PC-9 (cell line): ENCODE results near the gene GPRC5C.

Experiments used
- EZH2 ChIP-seq: fragments of 200-600 bp; sonication (generic); IDR thresholded peaks from 2 replicates; pipeline ENCODE4 v1.8.0; 2017; ENCODE audit warnings: antibody characterized with exemption, low read depth
- TF ChIP-seq, protein P1 (sequence below): fragments of 200-600 bp; sonication (generic); conservative IDR thresholded peaks from 2 replicates; pipeline ENCODE4 v1.6.1; 2017; ENCODE audit warnings: mixed run types, antibody characterized with exemption, mild to moderate bottlenecking, moderate library complexity

DNA sequence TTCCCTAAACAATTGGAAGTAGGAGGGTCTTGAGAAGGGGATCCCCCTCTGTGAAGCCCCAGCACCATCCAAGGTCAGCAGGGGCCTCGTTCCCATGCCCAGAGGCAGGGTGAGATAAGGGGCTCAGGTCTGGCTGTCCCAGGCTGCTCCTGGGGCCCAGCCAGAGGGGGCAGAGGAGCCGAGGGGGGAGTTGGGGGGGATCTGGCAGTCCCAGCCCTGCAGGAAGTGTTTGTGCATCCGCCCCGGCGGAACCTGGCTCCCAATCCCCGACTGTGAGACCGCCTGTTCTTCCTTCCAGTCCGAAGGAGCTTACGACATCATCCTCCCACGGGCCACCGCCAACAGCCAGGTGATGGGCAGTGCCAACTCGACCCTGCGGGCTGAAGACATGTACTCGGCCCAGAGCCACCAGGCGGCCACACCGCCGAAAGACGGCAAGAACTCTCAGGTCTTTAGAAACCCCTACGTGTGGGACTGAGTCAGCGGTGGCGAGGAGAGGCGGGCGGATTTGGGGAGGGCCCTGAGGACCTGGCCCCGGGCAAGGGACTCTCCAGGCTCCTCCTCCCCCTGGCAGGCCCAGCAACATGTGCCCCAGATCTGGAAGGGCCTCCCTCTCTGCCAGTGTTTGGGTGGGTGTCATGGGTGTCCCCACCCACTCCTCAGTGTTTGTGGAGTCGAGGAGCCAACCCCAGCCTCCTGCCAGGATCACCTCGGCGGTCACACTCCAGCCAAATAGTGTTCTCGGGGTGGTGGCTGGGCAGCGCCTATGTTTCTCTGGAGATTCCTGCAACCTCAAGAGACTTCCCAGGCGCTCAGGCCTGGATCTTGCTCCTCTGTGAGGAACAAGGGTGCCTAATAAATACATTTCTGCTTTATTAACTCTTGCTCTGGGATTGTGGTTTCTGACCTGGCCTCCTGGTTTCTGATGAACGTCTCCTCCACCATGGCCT lies 14.9 kb downstream of the GPRC5C start:
- TF ChIP-seq, protein P1, sequence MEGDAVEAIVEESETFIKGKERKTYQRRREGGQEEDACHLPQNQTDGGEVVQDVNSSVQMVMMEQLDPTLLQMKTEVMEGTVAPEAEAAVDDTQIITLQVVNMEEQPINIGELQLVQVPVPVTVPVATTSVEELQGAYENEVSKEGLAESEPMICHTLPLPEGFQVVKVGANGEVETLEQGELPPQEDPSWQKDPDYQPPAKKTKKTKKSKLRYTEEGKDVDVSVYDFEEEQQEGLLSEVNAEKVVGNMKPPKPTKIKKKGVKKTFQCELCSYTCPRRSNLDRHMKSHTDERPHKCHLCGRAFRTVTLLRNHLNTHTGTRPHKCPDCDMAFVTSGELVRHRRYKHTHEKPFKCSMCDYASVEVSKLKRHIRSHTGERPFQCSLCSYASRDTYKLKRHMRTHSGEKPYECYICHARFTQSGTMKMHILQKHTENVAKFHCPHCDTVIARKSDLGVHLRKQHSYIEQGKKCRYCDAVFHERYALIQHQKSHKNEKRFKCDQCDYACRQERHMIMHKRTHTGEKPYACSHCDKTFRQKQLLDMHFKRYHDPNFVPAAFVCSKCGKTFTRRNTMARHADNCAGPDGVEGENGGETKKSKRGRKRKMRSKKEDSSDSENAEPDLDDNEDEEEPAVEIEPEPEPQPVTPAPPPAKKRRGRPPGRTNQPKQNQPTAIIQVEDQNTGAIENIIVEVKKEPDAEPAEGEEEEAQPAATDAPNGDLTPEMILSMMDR = no peak
- no peak for TF ChIP-seq EZH2
